GM10248 (cell line): Measurements from ENCODE around the gene MPZL2.

Source experiments
- CTCF ChIA-PET: fragments of 300-600 bp; sonication (Branson Sonifier 250); formaldehyde crosslinking; extraction: SDS; loops from one replicate; lab custom pipeline; 2021; ENCODE audit warnings: antibody characterized with exemption; lab: Yijun Ruan, JAX
- POLR2A ChIA-PET: fragments of 350-650 bp; sonication (Branson Sonifier 250); formaldehyde crosslinking; extraction: SDS; loops from one replicate; lab custom pipeline; 2020; ENCODE audit warnings: antibody characterized with exemption; lab: Yijun Ruan, JAX
- DNase-seq: peaks from one replicate; pipeline ENCODE4 v3.0.0; 2012; ENCODE audit errors: extremely low spot score
- CTCF ChIP-seq: IDR thresholded peaks from 2 replicates; pipeline ENCODE4 v1.5.1; 2012; ENCODE audit warnings: mild to moderate bottlenecking, low read depth; ENCODE audit errors: extremely low read depth, missing control alignments, control extremely low read depth

The MPZL2 gene

GRCh38 chr11:118276422-118276821 lies 12.3 kb upstream of the MPZL2 start:
- POLR2A ChIA-PET: no interaction called here
- TF ChIP-seq CTCF: no peak
- no peak for DNase-seq
- CTCF ChIA-PET: interaction anchor here (1.1 to 5.6 kb wide), 10 partner anchors 14 to 78 kb away, joined by 3 to 21 read pairs (median 3); no protein-coding TSS in a partner anchor

DNA sequence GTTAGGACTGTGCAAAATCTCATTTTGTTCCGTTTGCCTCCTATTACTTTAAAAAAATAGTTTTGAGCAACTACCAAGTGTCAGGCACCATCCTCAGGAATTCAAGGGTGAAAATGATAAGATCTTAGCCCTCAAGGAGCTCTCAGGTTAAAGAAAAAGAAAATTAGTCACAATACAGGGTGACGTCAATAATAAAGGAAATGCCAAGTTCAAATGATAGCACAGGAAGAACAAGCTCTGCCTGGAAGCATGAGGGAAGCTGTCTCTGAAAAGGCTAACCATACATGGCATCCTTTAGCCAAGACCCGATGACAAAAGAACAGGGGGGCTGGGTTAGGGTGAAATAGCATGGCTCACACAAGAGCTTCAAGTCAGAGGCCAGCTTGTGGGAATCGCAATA lies 11.1 kb upstream of the MPZL2 start:
- ChIA-PET POLR2A (no interaction called here), CTCF (interaction anchor here (1.1 to 5.6 kb wide), 6 partner anchors 10 to 144 kb away, joined by 3 to 21 read pairs (median 3); no protein-coding TSS in a partner anchor)
- TF ChIP-seq CTCF: no peak
- no peak for DNase-seq

GRCh38 chr11:118274186-118274585 lies 10.1 kb upstream of the MPZL2 start:
- POLR2A ChIA-PET: no interaction called here
- no peak for DNase-seq
- TF ChIP-seq CTCF: no peak
- CTCF ChIA-PET: no interaction called here

DNA sequence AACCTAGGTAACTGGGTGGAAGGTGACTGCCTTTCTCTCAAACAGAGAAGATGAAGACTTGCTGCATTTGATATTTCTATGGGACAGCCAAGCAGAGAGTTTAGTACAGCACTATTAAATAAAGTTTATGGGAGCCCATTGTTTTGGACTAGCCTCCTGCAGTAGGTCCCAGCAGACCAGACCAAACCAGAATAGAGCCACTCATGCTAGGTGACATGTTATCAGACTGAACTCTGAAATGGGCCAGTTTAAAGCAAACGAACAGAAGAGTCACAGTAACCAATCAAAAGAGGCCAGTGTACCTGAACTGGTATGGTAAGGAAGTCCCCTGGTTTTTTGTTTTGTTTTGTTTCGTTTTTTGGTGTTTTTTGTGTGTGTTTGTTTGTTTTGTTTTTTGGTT lies 7.9 kb upstream of the MPZL2 start:
- POLR2A ChIA-PET: no interaction called here
- CTCF ChIA-PET: interaction anchor here (1.7 kb wide), 1 partner anchor 19 kb away, joined by 4 read pairs; no protein-coding TSS in a partner anchor
- TF ChIP-seq CTCF: no peak
- DNase-seq: no peak

- no peak for DNase-seq
- no peak for TF ChIP-seq CTCF
- ChIA-PET POLR2A (no interaction called here), CTCF (interaction anchor here (1.1 to 1.4 kb wide), 3 partner anchors 15 to 69 kb away, joined by 3 to 5 read pairs (median 4); no protein-coding TSS in a partner anchor)
Measured at GRCh38 chr11:118267486-118267885, 3.4 kb upstream of the MPZL2 start.

- ChIA-PET CTCF (interaction anchor here (0.8 to 1.8 kb wide), 6 partner anchors 9 to 39 kb away, joined by 3 to 6 read pairs (median 3); partner anchors contain the start of gene CD3E), POLR2A (no interaction called here)
- no peak for DNase-seq
- TF ChIP-seq CTCF: no peak
Measured at GRCh38 chr11:118265954-118266353, 1.9 kb upstream of the MPZL2 start.
